Thoracic aorta (tissue), 2 donors: ENCODE measurements around the gene DTNB. TPM values are rescaled to one million over a fixed set of nuclear protein-coding genes. Genes with fewer than 3 reads are reported as not detected.
"Not testable (repeated sequence)": the region's sequence is repeated elsewhere in the genome, so short reads cannot be mapped to it uniquely, and the experiment has no call there.

Experiments
- ATAC-seq: fragments of 150-250 bp; one replicate; pipeline ENCODE4 v1.8.0; 2017; ENCODE audit warnings: low read depth; ENCODE audit not compliant: insufficient number of reproducible peaks, low FRiP score
- DNase-seq: peaks from one replicate; pipeline ENCODE4 v3.0.0-alpha.2; 2020; ENCODE audit warnings: low spot score
- H3K27ac ChIP-seq, 2 donors: fragments of 200-600 bp; sonication (generic); 1 replicate in 1 of 2; 2 replicates in 1 of 2; pipeline ENCODE4 v1.5.1; 2016; ENCODE audit warnings: mild to moderate bottlenecking in 2 of 2, moderate library complexity in 2 of 2
- H3K27me3 ChIP-seq: fragments of 200-600 bp; sonication (generic); replicated peaks from 2 replicates; pipeline ENCODE4 v1.6.0; 2016; ENCODE audit warnings: mild to moderate bottlenecking; ENCODE audit not compliant: insufficient read depth
- H3K36me3 ChIP-seq: fragments of 200-600 bp; sonication (generic); one replicate; pipeline ENCODE4 v1.5.1; 2016
- H3K4me1 ChIP-seq, 2 donors: fragments of 200-600 bp; sonication (generic); 1 replicate in 1 of 2; 2 replicates in 1 of 2; pipeline versions ENCODE4 v1.5.1 to v1.6.0; 2016; ENCODE audit warnings: low read depth in 2 of 2, mild to moderate bottlenecking in 1 of 2; ENCODE audit not compliant: control insufficient read depth in 1 of 2
- H3K4me3 ChIP-seq: fragments of 200-600 bp; sonication (generic); 2 replicates; pipeline ENCODE4 v1.5.1; 2016; ENCODE audit warnings: mild to moderate bottlenecking
- H3K9me3 ChIP-seq: fragments of 200-600 bp; sonication (generic); 2 replicates; pipeline ENCODE4 v1.5.1; 2016
- CTCF ChIP-seq: fragments of 200-600 bp; sonication (generic); IDR thresholded peaks from one replicate; pipeline ENCODE4 v1.5.1; 2019; ENCODE audit warnings: antibody characterized with exemption
- total RNA-seq, 2 donors: library from RNA; depleted of rRNA; stranded (reverse); fragments of >200 nt; gene quantifications; one replicate each; pipeline versions ENCODE4 v1.1.0 to v1.2.3, GENCODE V29; 2016

Gene DTNB
- total RNA-seq, 2 donors from 2014 or later = 16.3 to 76.2 TPM

- Histone ChIP-seq H3K27ac (no peak overlapping the region), H3K9me3 (no peaks in the 10 kb centered on the region), H3K36me3 (no peaks in the 10 kb centered on the region), H3K4me1 (peaks cover 9 to 15% of the 10 kb centered on the region in 2 donors), H3K27me3 (no peaks in the 10 kb centered on the region), H3K4me3 (no peak overlapping the region)
- TF ChIP-seq CTCF = no peak
- ATAC-seq = no peak
- no peak for DNase-seq
Measured at GRCh38 chr2:25671622-25672021, 1.8 kb downstream of the DTNB start.

DNA sequence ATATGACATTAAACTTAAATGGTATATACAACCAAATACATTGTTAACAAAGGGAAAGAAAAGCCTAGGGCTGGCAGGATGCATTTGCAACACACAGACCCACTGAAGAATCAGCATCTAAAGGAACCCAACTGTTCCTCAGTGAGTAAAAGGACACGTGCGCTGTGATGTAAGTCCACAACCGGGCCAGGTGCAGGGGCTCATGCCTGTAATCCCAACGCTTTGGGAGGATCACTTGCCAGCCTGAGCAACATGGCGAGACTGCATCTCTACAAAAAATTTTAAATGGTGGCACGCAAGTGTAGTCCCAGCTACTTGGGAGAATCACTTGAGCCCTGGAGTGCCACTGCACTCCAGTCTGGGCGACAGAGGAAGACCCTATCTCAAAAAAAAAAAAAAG lies 3.9 kb downstream of the DTNB start:
- ATAC-seq = no peak
- TF ChIP-seq CTCF = no peak
- no peak overlapping the region for H3K27ac ChIP-seq
- H3K9me3 ChIP-seq = no peaks in the 10 kb centered on the region
- no peaks in the 10 kb centered on the region for H3K36me3 ChIP-seq
- H3K4me3 ChIP-seq = no peak overlapping the region
- no peak for DNase-seq
- peaks cover 9 to 14% of the 10 kb centered on the region in 2 donors for H3K4me1 ChIP-seq
- H3K27me3 ChIP-seq = no peaks in the 10 kb centered on the region

DNA sequence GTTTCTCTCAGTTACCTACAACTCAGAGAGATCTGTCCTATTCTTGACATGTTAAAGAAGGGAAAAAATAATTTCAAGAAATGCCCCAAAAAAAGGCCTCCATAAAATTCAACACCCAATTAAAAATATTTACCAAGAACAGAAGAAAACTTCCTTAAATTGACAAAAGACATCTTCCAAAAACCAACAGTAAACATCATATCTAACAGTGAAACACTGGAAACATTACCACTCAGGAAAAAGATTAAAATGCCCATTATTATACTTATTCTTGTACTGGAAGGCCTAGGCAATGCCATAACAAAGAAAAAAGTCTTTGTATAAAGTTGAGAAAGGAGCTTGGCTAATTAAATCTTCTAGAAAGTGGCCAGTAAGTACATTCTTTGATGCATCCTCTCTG lies 7.2 kb downstream of the DTNB start:
- no peak for ATAC-seq
- Histone ChIP-seq H3K4me1 (no peaks in the 10 kb centered on the region), H3K9me3 (no peaks in the 10 kb centered on the region), H3K27me3 (no peaks in the 10 kb centered on the region), H3K36me3 (no peaks in the 10 kb centered on the region), H3K4me3 (no peak overlapping the region), H3K27ac (no peak overlapping the region)
- DNase-seq = no peak
- no peak for TF ChIP-seq CTCF

- not testable (repeated sequence) for H3K27ac ChIP-seq, H3K4me1 ChIP-seq, DNase-seq, H3K4me3 ChIP-seq, H3K36me3 ChIP-seq, H3K9me3 ChIP-seq, ATAC-seq, H3K27me3 ChIP-seq
Measured at GRCh38 chr2:25665429-25665828, 7.9 kb downstream of the DTNB start.

DNA sequence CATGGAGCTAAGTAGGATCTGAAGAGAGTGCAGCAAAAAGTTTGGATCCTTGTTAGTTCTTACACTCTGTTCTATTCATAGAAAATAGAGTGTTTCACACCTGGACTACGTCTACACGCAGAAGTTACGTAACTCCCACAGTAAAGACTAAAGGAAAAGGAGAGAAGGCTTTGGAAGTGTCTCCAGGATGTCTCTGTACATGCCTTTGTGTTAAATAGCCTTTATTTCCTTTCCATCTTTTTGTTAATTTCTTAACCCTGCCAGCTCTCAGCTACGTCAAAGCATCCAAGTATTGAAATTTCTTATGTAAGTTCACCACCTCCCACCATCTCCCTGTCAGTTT lies 8.4 kb downstream of the DTNB start:
- Histone ChIP-seq H3K9me3 (no peaks in the 10 kb centered on the region), H3K4me1 (no peaks in the 10 kb centered on the region), H3K27me3 (no peaks in the 10 kb centered on the region), H3K36me3 (no peaks in the 10 kb centered on the region), H3K27ac (no peak overlapping the region), H3K4me3 (no peak overlapping the region)
- ATAC-seq (no peak), DNase-seq (no peak)
- TF ChIP-seq CTCF = no peak

GRCh38 chr2:25664183-25664964 lies 9.0 kb downstream of the DTNB start:
- no peak overlapping the region for H3K27ac ChIP-seq
- peak overlapping the region; percentile 45 for H3K4me3 ChIP-seq
- ATAC-seq (peak; percentile 73), DNase-seq (no peak)
- peak; percentile 69 for TF ChIP-seq CTCF
- H3K27me3 ChIP-seq = no peaks in the 10 kb centered on the region
- H3K36me3 ChIP-seq = no peaks in the 10 kb centered on the region
- H3K9me3 ChIP-seq = no peaks in the 10 kb centered on the region
- H3K4me1 ChIP-seq = no peaks in the 10 kb centered on the region
